PC-9 (cell line): ENCODE results near the gene E2F3.

ENCODE experiments used
- CTCF ChIP-seq: fragments of 200-600 bp; sonication (generic); conservative IDR thresholded peaks from 2 replicates; pipeline ENCODE4 v1.6.1; 2017; ENCODE audit warnings: mixed run types, antibody characterized with exemption, mild to moderate bottlenecking, moderate library complexity
- EZH2 ChIP-seq: fragments of 200-600 bp; sonication (generic); IDR thresholded peaks from 2 replicates; pipeline ENCODE4 v1.8.0; 2017; ENCODE audit warnings: antibody characterized with exemption, low read depth

GRCh38 chr6:20427856-20428255 lies 26.2 kb downstream of the E2F3 start:
- no peak for TF ChIP-seq CTCF
- TF ChIP-seq EZH2 = no peak
